SK-N-SH (cell line): ENCODE data around the gene DYNC2H1. TPM values are rescaled to one million over a fixed set of nuclear protein-coding genes. Genes with fewer than 3 reads are reported as not detected.

Experiments
- CTCF ChIA-PET: fragments of 300-600, 350-600 bp; formaldehyde crosslinking; extraction: SDS; loops from one replicate; lab custom pipeline; 2021; lab: Yijun Ruan, JAX
- POLR2A ChIA-PET: fragments of 350-600 bp; sonication (Branson Sonifier 250); formaldehyde crosslinking; extraction: SDS; loops from one replicate; lab custom pipeline; 2020; ENCODE audit warnings: antibody characterized with exemption, inconsistent platforms; lab: Yijun Ruan, JAX
- DNase-seq: peaks from one replicate; pipeline ENCODE4 v3.0.0; 2012
- H2AFZ ChIP-seq: fragments of 200-600 bp; sonication (generic); 2 replicates; pipeline ENCODE4 v1.8.1; 2016; ENCODE audit warnings: antibody characterized with exemption, mild to moderate bottlenecking, low read depth
- H3F3A ChIP-seq: fragments of 200-600 bp; sonication (generic); replicated peaks from 2 replicates; pipeline ENCODE3; 2016; ENCODE audit warnings: antibody characterized with exemption, mild to moderate bottlenecking; ENCODE audit not compliant: insufficient read depth
- H3K27ac ChIP-seq, 2 experiments: fragments of 200-500 bp in 1 of 2; fragments of 200-600 bp in 1 of 2; sonication (Bioruptor generic) in 1 of 2; sonication (generic), shearing (Covaris generic) in 1 of 2; 2 replicates each; pipeline versions ENCODE4 v1.5.1 to v1.6.1; 2014 to 2016; ENCODE audit warnings: low read depth in 2 of 2, inconsistent platforms in 1 of 2, low read length in 1 of 2, mild to moderate bottlenecking in 1 of 2, mixed read lengths in 1 of 2
- H3K27me3 ChIP-seq: fragments of 200-600 bp; sonication (generic), shearing (Covaris generic); 2 replicates; pipeline ENCODE4 v1.6.1; 2016; ENCODE audit warnings: mixed run types; ENCODE audit not compliant: insufficient read depth
- H3K36me3 ChIP-seq, 2 experiments: fragments of 200-500 bp in 1 of 2; fragments of 200-600 bp in 1 of 2; sonication (Bioruptor generic) in 1 of 2; sonication (generic) in 1 of 2; replicated peaks in 1 of 2; 2 replicates each; pipeline versions ENCODE3 to v1.5.1; 2014 to 2016; ENCODE audit warnings: low read length in 1 of 2, mild to moderate bottlenecking in 1 of 2; ENCODE audit not compliant: insufficient read depth in 2 of 2, control insufficient read depth in 1 of 2
- H3K4me1 ChIP-seq, 2 experiments: fragments of 200-500 bp in 1 of 2; fragments of 200-600 bp in 1 of 2; sonication (Bioruptor generic) in 1 of 2; sonication (generic), shearing (Covaris generic) in 1 of 2; 2 replicates each; pipeline versions ENCODE4 v1.5.1 to v1.6.1; 2014 to 2016; ENCODE audit warnings: low read depth in 1 of 2, low read length in 1 of 2, mixed run types in 1 of 2; ENCODE audit not compliant: insufficient read depth in 2 of 2, control insufficient read depth in 1 of 2
- H3K4me2 ChIP-seq: fragments of 200-600 bp; sonication (generic), shearing (Covaris generic); 2 replicates; pipeline ENCODE4 v1.6.1; 2017; ENCODE audit warnings: mixed run types
- H3K4me3 ChIP-seq, 2 experiments: fragments of 200-500 bp in 1 of 2; fragments of 200-600 bp in 1 of 2; sonication (Bioruptor generic) in 1 of 2; sonication (generic), shearing (Covaris generic) in 1 of 2; 2 replicates each; pipeline versions ENCODE4 v1.5.1 to v1.8.1; 2014 to 2016; ENCODE audit warnings: low read depth in 2 of 2, inconsistent platforms in 1 of 2, low read length in 1 of 2, mild to moderate bottlenecking in 1 of 2, mixed read lengths in 1 of 2, moderate library complexity in 1 of 2
- H3K79me2 ChIP-seq: fragments of 200-600 bp; sonication (generic); 2 replicates; pipeline ENCODE4 v1.8.1; 2017; ENCODE audit warnings: mild to moderate bottlenecking; ENCODE audit not compliant: insufficient read depth
- H3K9ac ChIP-seq: fragments of 200-600 bp; sonication (generic); 2 replicates; pipeline ENCODE4 v1.6.1; 2017; ENCODE audit warnings: mixed run types
- H3K9me2 ChIP-seq: fragments of 200-600 bp; sonication (generic); 2 replicates; pipeline ENCODE4 v1.6.1; 2017; ENCODE audit warnings: mixed run types
- H3K9me3 ChIP-seq: fragments of 200-600 bp; sonication (generic); 2 replicates; pipeline ENCODE4 v1.6.1; 2017; ENCODE audit warnings: mixed run types, mild to moderate bottlenecking, moderate library complexity
- H4K20me1 ChIP-seq: fragments of 200-600 bp; sonication (generic); 2 replicates; pipeline ENCODE4 v1.6.1; 2017; ENCODE audit warnings: mild to moderate bottlenecking, mixed run types; ENCODE audit not compliant: insufficient read depth
- CHD2 ChIP-seq: fragments of 150-350 bp; IDR thresholded peaks from 2 replicates; pipeline ENCODE4 v1.6.1; 2018; ENCODE audit warnings: low read length; ENCODE audit not compliant: partially characterized antibody
- EP300 ChIP-seq, 2 experiments: IDR thresholded peaks; 2 replicates each; pipeline versions ENCODE4 v1.4.0 to v1.6.1; 2012; ENCODE audit warnings: borderline replicate concordance in 1 of 2, low read depth in 1 of 2, low read length in 1 of 2
- EZH2phosphoT487 ChIP-seq: fragments of 200-600 bp; sonication (generic); IDR thresholded peaks from 2 replicates; pipeline ENCODE4 v1.6.1; 2017; ENCODE audit warnings: low read depth, mixed run types, mild to moderate bottlenecking, antibody characterized with exemption, moderate library complexity, borderline replicate concordance
- FOXJ3 ChIP-seq: sonication (generic); formaldehyde crosslinking; IDR thresholded peaks from 2 replicates; pipeline ENCODE4 v1.5.1; 2020; ENCODE audit warnings: mild to moderate bottlenecking, missing genetic modification reagents
- FOXM1 ChIP-seq: IDR thresholded peaks from 2 replicates; pipeline ENCODE4 v1.4.0; 2012; ENCODE audit warnings: low read depth, mild to moderate bottlenecking
- GABPA ChIP-seq: IDR thresholded peaks from 2 replicates; pipeline ENCODE4 v1.4.0; 2012; ENCODE audit warnings: low read depth, mild to moderate bottlenecking
- MXI1 ChIP-seq: IDR thresholded peaks from 2 replicates; pipeline ENCODE4 v1.6.1; 2012; ENCODE audit warnings: mild to moderate bottlenecking, low read depth, low read length, improper control_type of control experiment
- NFIC ChIP-seq: IDR thresholded peaks from 2 replicates; pipeline ENCODE4 v1.4.0; 2012; ENCODE audit warnings: borderline replicate concordance
- NRF1 ChIP-seq: IDR thresholded peaks from 2 replicates; pipeline ENCODE4 v1.6.1; 2012; ENCODE audit warnings: low read depth, mild to moderate bottlenecking, low read length
- POLR2AphosphoS5 ChIP-seq: IDR thresholded peaks from 2 replicates; pipeline ENCODE4 v1.6.1; 2012; ENCODE audit warnings: low read depth, low read length
- RAD21 ChIP-seq: IDR thresholded peaks from 2 replicates; pipeline ENCODE4 v1.6.1; 2012; ENCODE audit warnings: mild to moderate bottlenecking, low read length
- RCOR1 ChIP-seq: fragments of 150-350 bp; IDR thresholded peaks from 2 replicates; pipeline ENCODE4 v1.6.1; 2017; ENCODE audit warnings: antibody characterized with exemption, low read length
- RXRA ChIP-seq: IDR thresholded peaks from 2 replicates; pipeline ENCODE4 v1.4.0; 2012; ENCODE audit warnings: low read depth, mild to moderate bottlenecking, borderline replicate concordance
- SIN3A ChIP-seq: IDR thresholded peaks from 2 replicates; pipeline ENCODE4 v1.6.1; 2012; ENCODE audit warnings: low read depth, mild to moderate bottlenecking, low read length, moderate library complexity, borderline replicate concordance
- YY1 ChIP-seq: IDR thresholded peaks from 2 replicates; pipeline ENCODE4 v1.4.0; 2012; ENCODE audit warnings: low read depth, mild to moderate bottlenecking
- WGBS: methylation state at CpG from one replicate; pipeline ENCODE4 v1.1.6; 2017; ENCODE audit warnings: low lambda C conversion rate; 5-methylcytosine and 5-hydroxymethylcytosine counted together
- polyA plus RNA-seq, 3 experiments: library from polyadenylated mRNA; depleted of rRNA; stranded (reverse); fragments of >200 nt; gene quantifications; 2 replicates each; pipeline ENCODE4 v1.2.3, GENCODE V29; 2012
- TF ChIP-seq, protein P1 (sequence below): fragments of 150-350 bp; IDR thresholded peaks from 2 replicates; pipeline ENCODE4 v1.6.1; 2017; ENCODE audit warnings: antibody characterized with exemption, low read length, low read depth, borderline replicate concordance
- TF ChIP-seq, protein P2 (sequence below): fragments of 150-350 bp; IDR thresholded peaks from 2 replicates; pipeline ENCODE4 v1.6.1; 2016; ENCODE audit warnings: mild to moderate bottlenecking, low read depth, low read length
- TF ChIP-seq, protein P3 (sequence below): IDR thresholded peaks from 2 replicates; pipeline ENCODE4; 2012
- TF ChIP-seq, protein P4 (sequence below): IDR thresholded peaks from 2 replicates; pipeline ENCODE4 v1.4.0; 2012; ENCODE audit warnings: low read depth
- TF ChIP-seq, protein P5 (sequence below): IDR thresholded peaks from 2 replicates; pipeline ENCODE4 v1.4.0; 2012; ENCODE audit warnings: low read depth, borderline replicate concordance

The DYNC2H1 gene
- polyA plus RNA-seq, 1 of the 3 experiments (the other 2 are of a cell fraction) = 15.3 TPM

DNA sequence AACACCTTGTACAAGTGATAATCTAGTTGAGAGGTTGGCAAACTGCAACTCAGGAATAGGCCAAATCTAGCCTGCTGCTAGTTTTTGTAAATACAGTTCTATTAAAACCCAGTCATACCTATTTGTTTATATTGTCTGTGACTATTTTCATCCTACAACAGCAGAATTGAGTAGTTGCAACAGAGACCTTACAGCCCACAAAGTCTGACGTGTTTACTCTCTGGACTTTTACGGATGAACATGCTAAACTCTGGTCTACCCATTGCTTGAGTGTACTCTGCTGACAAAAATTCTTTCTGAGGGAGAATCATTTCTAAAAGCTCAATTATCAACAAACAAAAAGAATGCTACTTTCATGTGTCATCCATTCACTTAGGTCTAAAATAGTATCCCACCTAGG is 287.0 kb downstream of the DYNC2H1 start:
- no peaks in the 10 kb centered on the region for H3K9me3 ChIP-seq
- no peaks in the 10 kb centered on the region for H4K20me1 ChIP-seq
- H3K36me3 ChIP-seq = peaks cover 12 to 13% of the 10 kb centered on the region in 2 experiments
- ChIA-PET POLR2A (no interaction called here), CTCF (no interaction called here)
- no peak overlapping the region for H3K4me3 ChIP-seq
- H3K79me2 ChIP-seq = no peaks in the 10 kb centered on the region
- 98% methylated on average over 2 of the region's 2 CpGs for WGBS
- TF ChIP-seq EP300 (IDR thresholded peaks at IDR 0.05; ENCODE audit: borderline replicate concordance in 1 of 2, low read depth in 1 of 2, low read length in 1 of 2) (no peak), RCOR1 (no peak), POLR2AphosphoS5 (no peak), MXI1 (no peak), NRF1 (no peak), SIN3A (no peak), NFIC (no peak), RXRA (no peak)
- TF ChIP-seq, protein P1, sequence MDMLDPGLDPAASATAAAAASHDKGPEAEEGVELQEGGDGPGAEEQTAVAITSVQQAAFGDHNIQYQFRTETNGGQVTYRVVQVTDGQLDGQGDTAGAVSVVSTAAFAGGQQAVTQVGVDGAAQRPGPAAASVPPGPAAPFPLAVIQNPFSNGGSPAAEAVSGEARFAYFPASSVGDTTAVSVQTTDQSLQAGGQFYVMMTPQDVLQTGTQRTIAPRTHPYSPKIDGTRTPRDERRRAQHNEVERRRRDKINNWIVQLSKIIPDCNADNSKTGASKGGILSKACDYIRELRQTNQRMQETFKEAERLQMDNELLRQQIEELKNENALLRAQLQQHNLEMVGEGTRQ = no peak
- no peak overlapping the region for H2AFZ ChIP-seq
- no peak overlapping the region for H3K4me2 ChIP-seq
- no peaks in the 10 kb centered on the region for H3K9me2 ChIP-seq
- no peak for DNase-seq
- H3K27ac ChIP-seq = peak overlapping the region; percentile 64 to 76; a peak in 3 of 4 replicates
- no peak overlapping the region for H3K9ac ChIP-seq
- H3F3A ChIP-seq = no peaks in the 10 kb centered on the region
- H3K4me1 ChIP-seq = peaks cover 0 to 6% of the 10 kb centered on the region in 2 experiments; a peak in 2 of 4 replicates
- no peaks in the 10 kb centered on the region for H3K27me3 ChIP-seq

DNA sequence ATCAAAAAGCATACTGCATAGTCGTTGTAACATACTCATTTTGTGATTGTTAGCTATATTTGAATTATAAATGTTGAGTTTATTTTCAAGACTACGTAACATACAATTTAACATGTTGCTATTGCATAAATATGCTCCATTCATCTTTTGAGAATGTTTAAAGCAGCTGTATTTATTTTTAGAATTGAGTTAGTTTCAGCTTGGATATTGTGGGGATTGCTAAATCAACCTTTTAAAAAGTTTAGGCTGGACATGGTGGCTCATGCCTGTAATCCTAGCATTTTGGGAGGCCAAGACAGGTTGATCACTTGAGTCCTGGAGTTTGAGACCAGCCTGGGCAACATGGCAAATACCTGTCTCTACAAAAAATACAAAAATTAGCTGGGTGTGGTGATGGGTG is 288.1 kb downstream of the DYNC2H1 start:
- no peak overlapping the region for H3K27ac ChIP-seq
- no peak overlapping the region for H3K9ac ChIP-seq
- DNase-seq = no peak
- H3F3A ChIP-seq = no peaks in the 10 kb centered on the region
- no peaks in the 10 kb centered on the region for H3K9me2 ChIP-seq
- H3K9me3 ChIP-seq = no peaks in the 10 kb centered on the region
- TF ChIP-seq, protein P2, sequence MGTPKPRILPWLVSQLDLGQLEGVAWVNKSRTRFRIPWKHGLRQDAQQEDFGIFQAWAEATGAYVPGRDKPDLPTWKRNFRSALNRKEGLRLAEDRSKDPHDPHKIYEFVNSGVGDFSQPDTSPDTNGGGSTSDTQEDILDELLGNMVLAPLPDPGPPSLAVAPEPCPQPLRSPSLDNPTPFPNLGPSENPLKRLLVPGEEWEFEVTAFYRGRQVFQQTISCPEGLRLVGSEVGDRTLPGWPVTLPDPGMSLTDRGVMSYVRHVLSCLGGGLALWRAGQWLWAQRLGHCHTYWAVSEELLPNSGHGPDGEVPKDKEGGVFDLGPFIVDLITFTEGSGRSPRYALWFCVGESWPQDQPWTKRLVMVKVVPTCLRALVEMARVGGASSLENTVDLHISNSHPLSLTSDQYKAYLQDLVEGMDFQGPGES = no peak
- TF ChIP-seq, protein P3, sequence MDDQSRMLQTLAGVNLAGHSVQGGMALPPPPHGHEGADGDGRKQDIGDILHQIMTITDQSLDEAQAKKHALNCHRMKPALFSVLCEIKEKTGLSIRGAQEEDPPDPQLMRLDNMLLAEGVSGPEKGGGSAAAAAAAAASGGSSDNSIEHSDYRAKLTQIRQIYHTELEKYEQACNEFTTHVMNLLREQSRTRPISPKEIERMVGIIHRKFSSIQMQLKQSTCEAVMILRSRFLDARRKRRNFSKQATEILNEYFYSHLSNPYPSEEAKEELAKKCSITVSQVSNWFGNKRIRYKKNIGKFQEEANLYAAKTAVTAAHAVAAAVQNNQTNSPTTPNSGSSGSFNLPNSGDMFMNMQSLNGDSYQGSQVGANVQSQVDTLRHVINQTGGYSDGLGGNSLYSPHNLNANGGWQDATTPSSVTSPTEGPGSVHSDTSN = no peak
- no peak for TF ChIP-seq FOXJ3 (CRISPR knock-in tag)
- TF ChIP-seq, protein P4, sequence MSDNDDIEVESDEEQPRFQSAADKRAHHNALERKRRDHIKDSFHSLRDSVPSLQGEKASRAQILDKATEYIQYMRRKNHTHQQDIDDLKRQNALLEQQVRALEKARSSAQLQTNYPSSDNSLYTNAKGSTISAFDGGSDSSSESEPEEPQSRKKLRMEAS = no peak
- TF ChIP-seq SIN3A = no peak
- TF ChIP-seq RXRA = no peak
- no peak for TF ChIP-seq NFIC
- TF ChIP-seq GABPA = no peak
- no peak for TF ChIP-seq EP300 (IDR thresholded peaks at IDR 0.05; ENCODE audit: borderline replicate concordance in 1 of 2, low read depth in 1 of 2, low read length in 1 of 2)
- no peak for TF ChIP-seq EZH2phosphoT487
- TF ChIP-seq CHD2 = no peak
- no peak for TF ChIP-seq RAD21
- no peak for TF ChIP-seq FOXM1
- no peak for TF ChIP-seq NRF1
- no peak for TF ChIP-seq YY1
- TF ChIP-seq, protein P5, sequence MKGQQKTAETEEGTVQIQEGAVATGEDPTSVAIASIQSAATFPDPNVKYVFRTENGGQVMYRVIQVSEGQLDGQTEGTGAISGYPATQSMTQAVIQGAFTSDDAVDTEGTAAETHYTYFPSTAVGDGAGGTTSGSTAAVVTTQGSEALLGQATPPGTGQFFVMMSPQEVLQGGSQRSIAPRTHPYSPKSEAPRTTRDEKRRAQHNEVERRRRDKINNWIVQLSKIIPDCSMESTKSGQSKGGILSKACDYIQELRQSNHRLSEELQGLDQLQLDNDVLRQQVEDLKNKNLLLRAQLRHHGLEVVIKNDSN = no peak
- TF ChIP-seq, all 33 proteins: peak for 0
- no peaks in the 10 kb centered on the region for H3K27me3 ChIP-seq
- H3K4me1 ChIP-seq = peaks cover 0 to 6% of the 10 kb centered on the region in 2 experiments; a peak in 2 of 4 replicates
- POLR2A ChIA-PET = no interaction called here
- no peak overlapping the region for H3K4me3 ChIP-seq
- H2AFZ ChIP-seq = no peak overlapping the region
- no peaks in the 10 kb centered on the region for H3K79me2 ChIP-seq
- H3K4me2 ChIP-seq = no peak overlapping the region
- CTCF ChIA-PET = interaction anchor here (0.6 to 0.9 kb wide), 2 partner anchors 12 to 100 kb away, joined by 3 read pairs; no protein-coding TSS in a partner anchor
- peaks cover 13 to 17% of the 10 kb centered on the region in 2 experiments for H3K36me3 ChIP-seq
- H4K20me1 ChIP-seq = no peaks in the 10 kb centered on the region
- whole genome bisulfite sequencing = 84% methylated on average over 2 of the region's 2 CpGs
